CD4-positive, alpha-beta T cell (primary cell): ENCODE results near the gene SH3BP1. TPM values are rescaled to one million over a fixed set of nuclear protein-coding genes. Genes with fewer than 3 reads are reported as not detected.

Experiments
- ATAC-seq: fragments of 200-7000 bp; cut with Tn5 transposase; one replicate; pipeline ENCODE4 v1.10.0; 2022; ENCODE audit warnings: mild to moderate bottlenecking; ENCODE audit not compliant: poor library complexity
- CTCF ChIA-PET: fragments of 350-600 bp; sonication (Branson Sonifier 250); formaldehyde crosslinking; loops from one replicate; lab custom pipeline; 2021; ENCODE audit warnings: antibody characterized with exemption, inconsistent platforms; lab: Charles Lee
- POLR2A ChIA-PET: fragments of 350-600 bp; sonication (Branson Sonifier 250); formaldehyde crosslinking; loops from one replicate; lab custom pipeline; 2021; ENCODE audit warnings: antibody characterized with exemption, inconsistent platforms; lab: Charles Lee
- DNase-seq, 14 experiments: peaks; one replicate each; pipeline ENCODE4 v3.0.0-alpha.2; 2013 to 2020; ENCODE audit warnings: mixed read lengths in 2 of 14
- H3K27ac ChIP-seq, 2 donors: one replicate each; pipeline versions ENCODE4 v1.5.1 to v1.7.0; 2013; ENCODE audit warnings: low read length in 2 of 2, low read depth in 1 of 2, mild to moderate bottlenecking in 1 of 2
- H3K27me3 ChIP-seq, 2 experiments: 1 replicate in 1 of 2; 2 replicates in 1 of 2; pipeline versions ENCODE4 v1.6.1 to v1.7.0; 2013; ENCODE audit warnings: low read length in 2 of 2, control low read depth in 1 of 2, mild to moderate bottlenecking in 1 of 2, moderate library complexity in 1 of 2; ENCODE audit not compliant: insufficient read depth in 2 of 2, control insufficient read depth in 1 of 2
- H3K36me3 ChIP-seq: one replicate; pipeline ENCODE4 v1.6.1; 2013; ENCODE audit warnings: low read length, control low read depth; ENCODE audit not compliant: insufficient read depth
- H3K4me1 ChIP-seq: one replicate; pipeline ENCODE4 v1.6.1; 2013; ENCODE audit warnings: low read length, control low read depth; ENCODE audit not compliant: insufficient read depth
- H3K4me3 ChIP-seq: one replicate; pipeline ENCODE4 v1.5.1; 2013; ENCODE audit warnings: mild to moderate bottlenecking, low read length, moderate library complexity
- H3K9me3 ChIP-seq, 2 experiments: 1 replicate in 1 of 2; 2 replicates in 1 of 2; pipeline versions ENCODE4 v1.6.1 to v1.7.0; 2013; ENCODE audit warnings: low read length in 2 of 2, mild to moderate bottlenecking in 2 of 2, control low read depth in 1 of 2, moderate library complexity in 1 of 2; ENCODE audit not compliant: control insufficient read depth in 1 of 2, insufficient read depth in 1 of 2
- H3K27ac Mint-ChIP-seq: one replicate; pipeline ENCODE4 v1.8.0; 2020; ENCODE audit warnings: mixed read lengths
- H3K27me3 Mint-ChIP-seq: one replicate; pipeline ENCODE4 v1.8.0; 2021; ENCODE audit warnings: mixed read lengths
- H3K36me3 Mint-ChIP-seq: one replicate; pipeline ENCODE4 v1.8.0; 2021; ENCODE audit warnings: low read depth, mixed read lengths
- H3K4me1 Mint-ChIP-seq: one replicate; pipeline ENCODE4 v1.8.0; 2021; ENCODE audit warnings: low read depth, mixed read lengths
- H3K4me3 Mint-ChIP-seq: one replicate; pipeline ENCODE4 v1.8.0; 2020; ENCODE audit warnings: mild to moderate bottlenecking, mixed read lengths
- H3K9me3 Mint-ChIP-seq: one replicate; pipeline ENCODE4 v1.8.0; 2020; ENCODE audit warnings: mixed read lengths
- intact Hi-C, 2 experiments: fragments of 100-400 bp; cut with DNase I in 1 of 2; cut with micrococcal nuclease in 1 of 2; formaldehyde crosslinking; loops; one replicate each; pipeline versions ENCODE4 v1.15.1 to v1.9.0; 2023 to 2025; cut with DNase I, micrococcal nuclease
- total RNA-seq, 174 experiments: library from RNA in 2 of 174; stranded (reverse) in 2 of 174; gene quantifications; one replicate each; pipeline ENCODE4 v1.2.3 and lab custom pipeline; 2021 to 2026
- TF ChIP-seq, protein P1 (sequence below): fragments of 200-600 bp; IDR thresholded peaks from one replicate; pipeline ENCODE4 v1.8.0; 2022; ENCODE audit warnings: antibody characterized with exemption, mild to moderate bottlenecking

SH3BP1 gene
- total RNA-seq, 2 experiments from 2014 or later = 46.9 to 49.0 TPM

DNA sequence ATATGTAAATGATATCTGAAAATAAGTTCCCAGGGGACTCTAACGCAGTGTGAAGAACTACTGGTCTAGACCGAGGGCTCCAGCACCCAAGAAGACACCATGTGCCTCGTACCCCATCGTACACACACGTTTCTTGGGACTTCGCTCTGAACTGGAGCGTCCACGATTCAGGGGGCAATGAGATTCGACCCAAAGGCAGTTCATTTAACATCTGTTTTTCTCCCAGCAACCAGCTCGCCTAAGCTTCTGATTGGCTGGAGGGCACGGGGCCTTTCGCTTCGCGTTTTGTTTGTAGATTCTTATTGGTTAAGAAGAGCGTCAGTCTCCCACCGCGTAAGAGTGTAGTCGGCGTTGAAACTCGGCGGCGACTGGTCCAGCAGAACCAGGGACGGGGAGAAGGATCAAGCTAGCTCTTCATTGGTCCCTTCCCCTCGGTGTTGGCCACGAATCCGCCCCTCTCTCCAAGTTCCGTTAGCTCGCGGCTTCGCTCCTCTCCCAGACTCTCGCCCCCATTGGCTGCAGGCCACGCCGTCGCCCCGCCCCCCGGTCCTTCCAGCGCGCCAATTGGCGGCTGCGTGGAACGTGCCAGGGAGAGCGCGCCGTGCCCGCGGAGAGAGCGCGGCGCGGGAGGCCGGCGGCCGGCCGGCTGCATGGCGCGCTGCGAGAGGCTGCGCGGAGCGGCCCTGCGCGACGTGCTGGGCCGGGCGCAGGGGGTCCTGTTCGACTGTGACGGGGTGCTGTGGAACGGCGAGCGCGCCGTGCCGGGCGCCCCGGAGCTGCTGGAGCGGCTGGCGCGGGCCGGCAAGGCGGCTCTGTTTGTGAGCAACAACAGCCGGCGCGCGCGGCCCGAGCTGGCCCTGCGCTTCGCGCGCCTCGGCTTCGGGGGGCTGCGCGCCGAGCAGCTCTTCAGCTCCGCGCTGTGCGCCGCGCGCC, 18.9 kb downstream of the SH3BP1 start, which contains the start of gene PDXP:
Gene PDXP (plus strand): TSS at position 591 of the 933 bp plus-strand sequence. CDS start 60 bp downstream, at position 651.
- peak within 1 kb of the TSS; percentile 65 for H3K4me3 ChIP-seq

DNA sequence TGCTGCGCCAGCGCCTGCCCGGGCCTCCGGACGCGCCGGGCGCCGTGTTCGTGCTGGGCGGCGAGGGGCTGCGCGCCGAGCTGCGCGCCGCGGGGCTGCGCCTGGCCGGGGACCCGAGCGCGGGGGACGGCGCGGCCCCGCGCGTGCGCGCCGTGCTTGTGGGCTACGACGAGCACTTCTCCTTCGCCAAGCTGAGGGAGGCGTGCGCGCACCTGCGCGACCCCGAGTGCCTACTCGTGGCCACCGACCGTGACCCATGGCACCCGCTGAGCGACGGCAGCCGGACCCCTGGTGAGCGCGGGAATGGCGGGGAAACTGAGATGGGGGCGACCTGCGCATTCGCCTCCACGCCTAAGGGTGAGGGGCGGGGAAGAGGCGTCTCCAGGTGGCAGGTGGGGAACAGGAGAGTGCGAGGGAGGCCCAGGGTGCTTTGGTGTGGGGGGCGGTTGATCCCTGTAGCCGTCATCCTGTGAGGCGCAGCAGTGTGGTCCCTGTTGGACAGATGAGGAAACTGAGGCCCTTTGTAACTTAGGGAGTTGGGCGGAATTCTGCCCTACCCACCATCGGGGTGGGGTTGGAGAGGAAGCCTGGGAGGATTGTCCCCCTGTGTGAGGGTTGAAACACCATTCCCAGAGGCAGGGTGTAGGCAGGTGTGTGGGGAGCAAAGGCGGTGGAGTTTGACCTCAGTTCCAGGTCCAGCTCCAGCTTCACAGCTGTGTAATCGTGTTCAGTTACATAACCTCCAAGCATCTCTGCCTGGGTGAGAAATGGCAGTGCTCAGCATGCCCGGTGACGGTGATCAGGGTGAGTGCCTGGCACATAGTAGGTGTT, 19.8 kb downstream of the SH3BP1 start:
- Mint-ChIP-seq H3K27me3 (no peaks in the 10 kb centered on the region), H3K36me3 (peaks cover 24% of the 10 kb centered on the region), H3K9me3 (no peaks in the 10 kb centered on the region), H3K27ac (peak overlapping the region; percentile 61), H3K4me3 (peak overlapping the region; percentile 71), H3K4me1 (peaks cover 46% of the 10 kb centered on the region)
- TF ChIP-seq, protein P1, sequence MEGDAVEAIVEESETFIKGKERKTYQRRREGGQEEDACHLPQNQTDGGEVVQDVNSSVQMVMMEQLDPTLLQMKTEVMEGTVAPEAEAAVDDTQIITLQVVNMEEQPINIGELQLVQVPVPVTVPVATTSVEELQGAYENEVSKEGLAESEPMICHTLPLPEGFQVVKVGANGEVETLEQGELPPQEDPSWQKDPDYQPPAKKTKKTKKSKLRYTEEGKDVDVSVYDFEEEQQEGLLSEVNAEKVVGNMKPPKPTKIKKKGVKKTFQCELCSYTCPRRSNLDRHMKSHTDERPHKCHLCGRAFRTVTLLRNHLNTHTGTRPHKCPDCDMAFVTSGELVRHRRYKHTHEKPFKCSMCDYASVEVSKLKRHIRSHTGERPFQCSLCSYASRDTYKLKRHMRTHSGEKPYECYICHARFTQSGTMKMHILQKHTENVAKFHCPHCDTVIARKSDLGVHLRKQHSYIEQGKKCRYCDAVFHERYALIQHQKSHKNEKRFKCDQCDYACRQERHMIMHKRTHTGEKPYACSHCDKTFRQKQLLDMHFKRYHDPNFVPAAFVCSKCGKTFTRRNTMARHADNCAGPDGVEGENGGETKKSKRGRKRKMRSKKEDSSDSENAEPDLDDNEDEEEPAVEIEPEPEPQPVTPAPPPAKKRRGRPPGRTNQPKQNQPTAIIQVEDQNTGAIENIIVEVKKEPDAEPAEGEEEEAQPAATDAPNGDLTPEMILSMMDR = no peak
- peak overlapping the region; percentile 65 for H3K4me3 ChIP-seq
- H3K27ac ChIP-seq = no peak overlapping the region
- intact Hi-C loops = loop anchor here (2.0 kb wide), 2 partner anchors 16 to 18 kb away; no protein-coding TSS in a partner anchor
- no peaks in the 10 kb centered on the region for H3K27me3 ChIP-seq
- peak in 4 of 14 experiments; percentile 28 to 65 (median 44) for DNase-seq
- H3K4me1 ChIP-seq = peaks cover 35% of the 10 kb centered on the region
- no peak for ATAC-seq
- peaks cover 6% of the 10 kb centered on the region for H3K36me3 ChIP-seq
- POLR2A ChIA-PET = interaction anchor here (0.6 to 9.8 kb wide), 13 partner anchors 10 to 848 kb away, joined by 3 to 256 read pairs (median 12); partner anchors contain the start of genes GGA1, LGALS1, MICALL1 and SH3BP1
- H3K9me3 ChIP-seq = no peaks in the 10 kb centered on the region
- CTCF ChIA-PET = interaction anchor here (1.0 to 5.6 kb wide), 7 partner anchors 12 to 67 kb away, joined by 3 to 63 read pairs (median 9); partner anchors contain the start of gene LGALS1

More for the DNA sequence above, 18.9 kb downstream of the SH3BP1 start, which contains the start of gene PDXP:
- no peaks in the 10 kb centered on the region for H3K27me3 ChIP-seq
- ATAC-seq (peak; percentile 94), DNase-seq (peak; percentile 96 to 99 (median 99))
- Mint-ChIP-seq H3K4me3 (peak within 1 kb of the TSS; percentile 91), H3K9me3 (no peaks in the 10 kb centered on the region), H3K27me3 (no peaks in the 10 kb centered on the region), H3K27ac (peak within 1 kb of the TSS; percentile 91), H3K36me3 (peaks cover 33% of the 10 kb centered on the region), H3K4me1 (peaks cover 44% of the 10 kb centered on the region)
- peaks cover 13% of the 10 kb centered on the region for H3K36me3 ChIP-seq
- peaks cover 35% of the 10 kb centered on the region for H3K4me1 ChIP-seq
- H3K27ac ChIP-seq = peak within 1 kb of the TSS; percentile 48 to 78
- H3K9me3 ChIP-seq = no peaks in the 10 kb centered on the region
- ChIA-PET POLR2A (interaction anchor here (0.6 to 9.8 kb wide), 22 partner anchors 8 to 882 kb away, joined by 3 to 256 read pairs (median 6); partner anchors contain the start of genes ANKRD54, GCAT, GGA1 and IFT27), CTCF (interaction anchor here (0.9 to 5.6 kb wide), 8 partner anchors 13 to 91 kb away, joined by 3 to 63 read pairs (median 6); partner anchors contain the start of gene LGALS1)
- intact Hi-C loops = loop anchor here (1.0 to 2.0 kb wide), 3 partner anchors 16 to 19 kb away; no protein-coding TSS in a partner anchor
- TF ChIP-seq, protein P1 = no peak
